Measurements from ENCODE around the gene RALGPS1. TPM values are rescaled to one million over a fixed set of nuclear protein-coding genes. Genes with fewer than 3 reads are reported as not detected.

RALGPS1 gene
- total RNA-seq, 2 experiments from 2014 or later = 14.1 to 14.4 TPM

DNA sequence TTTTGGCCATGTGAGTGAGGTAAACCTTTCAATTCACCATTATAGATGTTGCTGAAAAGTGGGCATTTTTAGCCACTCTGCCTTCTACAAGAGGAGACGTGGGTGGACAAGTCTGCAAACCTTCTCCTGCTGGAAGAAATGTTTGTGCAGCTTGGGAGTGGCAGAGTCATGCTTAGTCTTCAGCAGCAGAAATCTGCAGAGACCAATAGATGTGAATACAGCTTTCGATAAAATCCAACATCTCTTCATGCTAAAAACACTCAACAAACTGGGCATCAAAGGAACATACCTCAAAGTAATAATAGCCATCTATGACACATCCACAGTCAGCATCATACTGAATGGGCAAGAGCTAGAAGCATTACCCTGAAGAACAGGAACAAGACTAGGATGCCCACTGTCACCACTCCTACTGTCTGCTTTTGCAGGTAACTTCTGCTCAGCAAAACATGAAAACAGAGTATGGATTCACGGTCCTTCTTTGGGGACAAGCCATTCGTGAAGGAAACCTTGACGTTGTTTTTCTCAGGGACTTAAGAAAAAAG, 91.3 kb downstream of the RALGPS1 start:
- Histone ChIP-seq H3K4me3 (ENCODE audit: low read depth, low read length, poor library complexity, severe bottlenecking) (no peak overlapping the region), H2AFZ (ENCODE audit: low read length) (no peak overlapping the region), H3K4me2 (ENCODE audit: low read length) (no peak overlapping the region), H4K20me1 (ENCODE audit: insufficient read depth, low read length) (no peaks in the 10 kb centered on the region), H3K27ac (ENCODE audit: low read depth, low read length, poor library complexity, severe bottlenecking) (no peak overlapping the region), H3K9me3 (ENCODE audit: low read length) (no peaks in the 10 kb centered on the region), H3K36me3 (ENCODE audit: insufficient read depth, low read length) (no peaks in the 10 kb centered on the region), H3K79me2 (ENCODE audit: insufficient read depth, low read depth, low read length) (no peaks in the 10 kb centered on the region), H3K9me2 (ENCODE audit: insufficient read depth, low read length) (no peaks in the 10 kb centered on the region), H3K4me1 (ENCODE audit: insufficient read depth, low read length, poor library complexity, severe bottlenecking) (no peaks in the 10 kb centered on the region)
- TF ChIP-seq EZH2phosphoT487 (IDR thresholded peaks at IDR 0.05; ENCODE audit: borderline replicate concordance, low read depth, low read length) = no peak
- TF ChIP-seq, protein P1, sequence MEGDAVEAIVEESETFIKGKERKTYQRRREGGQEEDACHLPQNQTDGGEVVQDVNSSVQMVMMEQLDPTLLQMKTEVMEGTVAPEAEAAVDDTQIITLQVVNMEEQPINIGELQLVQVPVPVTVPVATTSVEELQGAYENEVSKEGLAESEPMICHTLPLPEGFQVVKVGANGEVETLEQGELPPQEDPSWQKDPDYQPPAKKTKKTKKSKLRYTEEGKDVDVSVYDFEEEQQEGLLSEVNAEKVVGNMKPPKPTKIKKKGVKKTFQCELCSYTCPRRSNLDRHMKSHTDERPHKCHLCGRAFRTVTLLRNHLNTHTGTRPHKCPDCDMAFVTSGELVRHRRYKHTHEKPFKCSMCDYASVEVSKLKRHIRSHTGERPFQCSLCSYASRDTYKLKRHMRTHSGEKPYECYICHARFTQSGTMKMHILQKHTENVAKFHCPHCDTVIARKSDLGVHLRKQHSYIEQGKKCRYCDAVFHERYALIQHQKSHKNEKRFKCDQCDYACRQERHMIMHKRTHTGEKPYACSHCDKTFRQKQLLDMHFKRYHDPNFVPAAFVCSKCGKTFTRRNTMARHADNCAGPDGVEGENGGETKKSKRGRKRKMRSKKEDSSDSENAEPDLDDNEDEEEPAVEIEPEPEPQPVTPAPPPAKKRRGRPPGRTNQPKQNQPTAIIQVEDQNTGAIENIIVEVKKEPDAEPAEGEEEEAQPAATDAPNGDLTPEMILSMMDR (conservative IDR thresholded peaks at IDR 0.05; ENCODE audit: low read length) = no peak
- CTCF ChIA-PET (ENCODE audit: unreplicated experiment) = no interaction called here
- POLR2A ChIA-PET = interaction anchor here (0.6 kb wide), 1 partner anchor 132 kb away, joined by 3 read pairs; no protein-coding TSS in a partner anchor
- DNase-seq (ENCODE audit: low spot score) = no peak
- no TSS peak for BruUV-seq (replicated peaks)
- intact Hi-C loops (cut with micrococcal nuclease; ENCODE audit: unreplicated experiment) = no loop called here

GRCh38 chr9:127007638-127008037, 93.1 kb downstream of the RALGPS1 start:
- no peak overlapping the region for H3K4me3 ChIP-seq (ENCODE audit: low read depth, low read length, poor library complexity, severe bottlenecking)
- DNase-seq (ENCODE audit: low spot score) = no peak
- no peaks in the 10 kb centered on the region for H3K79me2 ChIP-seq (ENCODE audit: insufficient read depth, low read depth, low read length)
- no peak overlapping the region for H2AFZ ChIP-seq (ENCODE audit: low read length)
- H3K9me3 ChIP-seq (ENCODE audit: low read length) = no peaks in the 10 kb centered on the region
- H3K36me3 ChIP-seq (ENCODE audit: insufficient read depth, low read length) = no peaks in the 10 kb centered on the region
- TF ChIP-seq, protein P1 (conservative IDR thresholded peaks at IDR 0.05; ENCODE audit: low read length) = no peak
- no peak for TF ChIP-seq EZH2phosphoT487 (IDR thresholded peaks at IDR 0.05; ENCODE audit: borderline replicate concordance, low read depth, low read length)
- no peak overlapping the region for H3K27ac ChIP-seq (ENCODE audit: low read depth, low read length, poor library complexity, severe bottlenecking)
- no peak overlapping the region for H3K4me2 ChIP-seq (ENCODE audit: low read length)
- no TSS peak for BruUV-seq (replicated peaks)
- ChIA-PET CTCF (ENCODE audit: unreplicated experiment) (interaction anchor here (0.5 kb wide), 1 partner anchor 302 kb away, joined by 3 read pairs; no protein-coding TSS in a partner anchor), POLR2A (no interaction called here)
- no peaks in the 10 kb centered on the region for H3K4me1 ChIP-seq (ENCODE audit: insufficient read depth, low read length, poor library complexity, severe bottlenecking)
- H4K20me1 ChIP-seq (ENCODE audit: insufficient read depth, low read length) = no peaks in the 10 kb centered on the region
- intact Hi-C loops (cut with micrococcal nuclease; ENCODE audit: unreplicated experiment) = no loop called here
- H3K9me2 ChIP-seq (ENCODE audit: insufficient read depth, low read length) = no peaks in the 10 kb centered on the region

DNA sequence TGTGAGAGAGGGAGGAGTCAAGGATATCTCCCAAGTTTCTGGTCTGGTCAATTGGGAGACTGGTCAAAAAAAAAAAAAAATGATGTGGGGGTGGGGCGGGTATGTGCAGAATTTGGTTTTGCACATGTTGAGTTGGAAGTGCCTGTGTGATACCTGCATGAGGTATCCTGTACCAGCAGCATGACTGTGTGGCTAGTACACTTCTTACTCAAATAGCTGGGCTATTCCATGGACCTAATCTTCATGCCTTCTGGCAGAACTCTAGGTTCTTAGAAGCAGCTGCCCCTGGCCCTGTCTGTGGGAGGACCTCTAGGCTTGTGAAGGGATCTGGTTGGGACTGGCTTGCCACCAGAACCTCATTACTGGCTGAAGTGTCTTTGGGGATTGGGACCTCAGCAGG, 93.5 kb downstream of the RALGPS1 start:
- no peak for DNase-seq (ENCODE audit: low spot score)
- Histone ChIP-seq H3K4me1 (ENCODE audit: insufficient read depth, low read length, poor library complexity, severe bottlenecking) (no peaks in the 10 kb centered on the region), H3K27ac (ENCODE audit: low read depth, low read length, poor library complexity, severe bottlenecking) (no peak overlapping the region), H3K79me2 (ENCODE audit: insufficient read depth, low read depth, low read length) (no peaks in the 10 kb centered on the region), H3K9me3 (ENCODE audit: low read length) (no peaks in the 10 kb centered on the region), H3K4me3 (ENCODE audit: low read depth, low read length, poor library complexity, severe bottlenecking) (no peak overlapping the region), H3K9me2 (ENCODE audit: insufficient read depth, low read length) (no peaks in the 10 kb centered on the region), H2AFZ (ENCODE audit: low read length) (no peak overlapping the region), H3K4me2 (ENCODE audit: low read length) (no peak overlapping the region), H4K20me1 (ENCODE audit: insufficient read depth, low read length) (no peaks in the 10 kb centered on the region), H3K36me3 (ENCODE audit: insufficient read depth, low read length) (no peaks in the 10 kb centered on the region)
- POLR2A ChIA-PET = no interaction called here
- intact Hi-C loops (cut with micrococcal nuclease; ENCODE audit: unreplicated experiment) = no loop called here
- CTCF ChIA-PET (ENCODE audit: unreplicated experiment) = interaction anchor here (0.5 kb wide), 1 partner anchor 302 kb away, joined by 3 read pairs; no protein-coding TSS in a partner anchor
- no peak for TF ChIP-seq EZH2phosphoT487 (IDR thresholded peaks at IDR 0.05; ENCODE audit: borderline replicate concordance, low read depth, low read length)
- TF ChIP-seq, protein P1 (conservative IDR thresholded peaks at IDR 0.05; ENCODE audit: low read length) = no peak
- BruUV-seq (replicated peaks) = no TSS peak

Data from OCI-LY7 (cell line).